ENCODE measurements around the gene TMEM164.

TMEM164 gene

DNA sequence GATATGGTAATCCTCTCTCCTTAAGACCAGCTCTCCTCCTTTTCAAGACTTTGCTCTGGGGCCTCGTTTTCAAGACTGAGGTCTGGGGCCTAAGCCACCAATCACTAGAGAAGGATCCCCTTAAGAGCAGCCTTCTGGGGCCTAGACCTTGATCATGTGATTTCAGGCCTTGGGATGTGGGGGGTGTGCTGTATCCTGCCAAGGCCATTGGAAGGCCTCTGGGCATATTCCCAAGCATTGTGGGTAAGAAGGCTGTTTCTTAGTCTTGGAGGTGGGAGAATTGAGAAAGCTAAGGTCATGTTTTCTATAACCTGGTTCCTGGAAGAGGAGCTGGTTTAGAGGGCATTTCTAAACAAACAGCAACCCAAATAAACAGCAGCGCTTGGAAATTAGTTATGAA lies 12.1 kb downstream of the TMEM164 start:
- TF ChIP-seq SIN3A (IDR thresholded peaks at IDR 0.05; ENCODE audit: borderline replicate concordance, insufficient read depth, low read length) (no peak), FOXP2 (optimal IDR thresholded peaks at IDR 0.05; ENCODE audit: borderline replicate concordance, extremely low read depth, extremely low read length, insufficient read depth) (no peak), POLR2AphosphoS5 (IDR thresholded peaks at IDR 0.05; ENCODE audit: low read depth, low read length) (no peak), TAF1 (IDR thresholded peaks at IDR 0.05; ENCODE audit: borderline replicate concordance, insufficient read depth, low read length) (no peak)
- TF ChIP-seq, protein P1, sequence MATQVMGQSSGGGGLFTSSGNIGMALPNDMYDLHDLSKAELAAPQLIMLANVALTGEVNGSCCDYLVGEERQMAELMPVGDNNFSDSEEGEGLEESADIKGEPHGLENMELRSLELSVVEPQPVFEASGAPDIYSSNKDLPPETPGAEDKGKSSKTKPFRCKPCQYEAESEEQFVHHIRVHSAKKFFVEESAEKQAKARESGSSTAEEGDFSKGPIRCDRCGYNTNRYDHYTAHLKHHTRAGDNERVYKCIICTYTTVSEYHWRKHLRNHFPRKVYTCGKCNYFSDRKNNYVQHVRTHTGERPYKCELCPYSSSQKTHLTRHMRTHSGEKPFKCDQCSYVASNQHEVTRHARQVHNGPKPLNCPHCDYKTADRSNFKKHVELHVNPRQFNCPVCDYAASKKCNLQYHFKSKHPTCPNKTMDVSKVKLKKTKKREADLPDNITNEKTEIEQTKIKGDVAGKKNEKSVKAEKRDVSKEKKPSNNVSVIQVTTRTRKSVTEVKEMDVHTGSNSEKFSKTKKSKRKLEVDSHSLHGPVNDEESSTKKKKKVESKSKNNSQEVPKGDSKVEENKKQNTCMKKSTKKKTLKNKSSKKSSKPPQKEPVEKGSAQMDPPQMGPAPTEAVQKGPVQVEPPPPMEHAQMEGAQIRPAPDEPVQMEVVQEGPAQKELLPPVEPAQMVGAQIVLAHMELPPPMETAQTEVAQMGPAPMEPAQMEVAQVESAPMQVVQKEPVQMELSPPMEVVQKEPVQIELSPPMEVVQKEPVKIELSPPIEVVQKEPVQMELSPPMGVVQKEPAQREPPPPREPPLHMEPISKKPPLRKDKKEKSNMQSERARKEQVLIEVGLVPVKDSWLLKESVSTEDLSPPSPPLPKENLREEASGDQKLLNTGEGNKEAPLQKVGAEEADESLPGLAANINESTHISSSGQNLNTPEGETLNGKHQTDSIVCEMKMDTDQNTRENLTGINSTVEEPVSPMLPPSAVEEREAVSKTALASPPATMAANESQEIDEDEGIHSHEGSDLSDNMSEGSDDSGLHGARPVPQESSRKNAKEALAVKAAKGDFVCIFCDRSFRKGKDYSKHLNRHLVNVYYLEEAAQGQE (IDR thresholded peaks at IDR 0.05; ENCODE audit: insufficient read depth in 1 of 2, low read depth in 2 of 2, low read length in 2 of 2) = no peak

DNA sequence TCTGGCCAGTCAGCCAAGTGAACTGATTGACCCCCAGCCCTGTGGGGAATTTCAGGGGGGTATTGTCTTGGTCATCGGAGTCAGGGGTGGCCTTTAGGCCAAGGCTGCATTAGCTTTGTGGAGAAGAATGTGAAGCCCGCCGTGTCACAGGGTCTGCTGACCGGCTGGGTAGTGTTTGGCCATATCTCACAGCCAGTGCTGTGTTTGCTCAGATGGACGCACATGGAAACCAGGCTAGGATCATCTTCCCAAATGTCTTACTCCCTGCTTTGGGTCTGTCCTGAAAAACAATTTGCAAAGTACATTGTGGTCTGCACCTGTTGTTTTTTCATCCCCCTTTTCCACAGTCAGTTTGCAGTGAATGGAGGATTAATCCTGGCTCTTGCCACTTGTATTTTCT lies 13.0 kb downstream of the TMEM164 start:
- no peak for TF ChIP-seq FOXP2 (optimal IDR thresholded peaks at IDR 0.05; ENCODE audit: borderline replicate concordance, extremely low read depth, extremely low read length, insufficient read depth)
- no peak for TF ChIP-seq POLR2AphosphoS5 (IDR thresholded peaks at IDR 0.05; ENCODE audit: low read depth, low read length)
- TF ChIP-seq, protein P1 (IDR thresholded peaks at IDR 0.05; ENCODE audit: insufficient read depth in 1 of 2, low read depth in 2 of 2, low read length in 2 of 2) = no peak
- TF ChIP-seq TAF1 (IDR thresholded peaks at IDR 0.05; ENCODE audit: borderline replicate concordance, insufficient read depth, low read length) = no peak
- TF ChIP-seq SIN3A (IDR thresholded peaks at IDR 0.05; ENCODE audit: borderline replicate concordance, insufficient read depth, low read length) = no peak

DNA sequence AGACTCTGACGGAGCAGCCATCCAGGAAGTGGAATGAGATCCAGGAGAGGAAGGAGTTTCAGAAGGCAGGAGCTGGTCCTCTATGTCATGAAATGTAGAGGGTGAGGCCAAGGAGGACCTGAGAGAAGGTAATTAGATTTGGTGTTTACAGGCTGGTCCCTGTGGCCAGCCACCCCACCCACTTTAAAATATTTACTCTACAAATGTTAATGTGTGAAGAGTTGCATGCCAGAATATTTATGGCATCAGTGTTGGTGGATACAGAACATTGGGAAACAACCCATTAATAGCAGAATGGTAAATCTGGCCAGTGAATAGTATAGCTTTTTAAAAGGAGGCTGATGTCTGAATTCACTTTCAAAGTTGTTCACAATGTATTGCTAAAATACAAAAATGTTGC lies 17.6 kb downstream of the TMEM164 start:
- TF ChIP-seq POLR2AphosphoS5 (IDR thresholded peaks at IDR 0.05; ENCODE audit: low read depth, low read length) = no peak
- no peak for TF ChIP-seq TAF1 (IDR thresholded peaks at IDR 0.05; ENCODE audit: borderline replicate concordance, insufficient read depth, low read length)
- TF ChIP-seq, protein P1 (IDR thresholded peaks at IDR 0.05; ENCODE audit: insufficient read depth in 1 of 2, low read depth in 2 of 2, low read length in 2 of 2) = no peak
- TF ChIP-seq FOXP2 (optimal IDR thresholded peaks at IDR 0.05; ENCODE audit: borderline replicate concordance, extremely low read depth, extremely low read length, insufficient read depth) = no peak
- TF ChIP-seq SIN3A (IDR thresholded peaks at IDR 0.05; ENCODE audit: borderline replicate concordance, insufficient read depth, low read length) = no peak

DNA sequence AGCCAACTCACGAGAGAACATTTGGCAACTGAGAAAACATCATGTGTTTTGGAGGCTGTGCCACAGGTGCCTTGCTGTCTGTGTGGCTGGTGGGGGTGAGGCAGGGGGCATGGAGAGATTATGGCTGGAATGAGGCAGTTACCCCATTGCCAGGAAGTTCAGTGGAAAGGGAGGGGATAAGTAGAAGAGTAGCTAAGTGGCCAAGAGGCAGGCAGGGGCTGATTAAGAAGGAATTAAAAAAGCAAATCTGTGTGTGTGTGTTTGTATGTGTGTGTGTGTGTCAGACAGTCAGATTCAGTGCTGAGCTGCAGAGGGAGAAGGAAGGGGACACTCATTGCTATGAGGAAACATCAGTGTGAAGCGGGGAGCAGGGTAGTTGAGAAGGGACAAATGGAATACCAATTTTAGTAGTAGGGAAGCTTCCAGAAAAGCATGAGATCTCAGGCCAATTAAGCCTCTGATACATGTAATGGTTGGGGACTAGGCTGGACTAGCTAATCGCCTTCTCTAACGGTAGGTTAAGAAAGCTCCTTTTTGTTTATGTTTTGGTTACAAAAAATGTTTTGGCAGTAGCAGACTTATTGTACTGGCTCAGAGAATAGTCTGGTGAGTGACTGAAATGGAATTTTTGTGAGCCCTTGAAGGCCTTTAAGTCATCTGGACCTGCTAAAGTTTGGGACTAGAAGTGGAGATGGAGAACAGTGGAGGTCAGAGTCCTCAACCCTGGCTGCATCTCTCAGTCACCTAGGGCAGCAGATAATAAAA lies 18.5 kb downstream of the TMEM164 start:
- TF ChIP-seq FOXP2 (optimal IDR thresholded peaks at IDR 0.05; ENCODE audit: borderline replicate concordance, extremely low read depth, extremely low read length, insufficient read depth) (no peak), TAF1 (IDR thresholded peaks at IDR 0.05; ENCODE audit: borderline replicate concordance, insufficient read depth, low read length) (no peak), POLR2AphosphoS5 (IDR thresholded peaks at IDR 0.05; ENCODE audit: low read depth, low read length) (no peak), SIN3A (IDR thresholded peaks at IDR 0.05; ENCODE audit: borderline replicate concordance, insufficient read depth, low read length) (no peak)
- TF ChIP-seq, protein P1 (IDR thresholded peaks at IDR 0.05; ENCODE audit: insufficient read depth in 1 of 2, low read depth in 2 of 2, low read length in 2 of 2) = no peak

Data from PFSK-1 (cell line).